ENCODE data around the gene IDI2.

DNA sequence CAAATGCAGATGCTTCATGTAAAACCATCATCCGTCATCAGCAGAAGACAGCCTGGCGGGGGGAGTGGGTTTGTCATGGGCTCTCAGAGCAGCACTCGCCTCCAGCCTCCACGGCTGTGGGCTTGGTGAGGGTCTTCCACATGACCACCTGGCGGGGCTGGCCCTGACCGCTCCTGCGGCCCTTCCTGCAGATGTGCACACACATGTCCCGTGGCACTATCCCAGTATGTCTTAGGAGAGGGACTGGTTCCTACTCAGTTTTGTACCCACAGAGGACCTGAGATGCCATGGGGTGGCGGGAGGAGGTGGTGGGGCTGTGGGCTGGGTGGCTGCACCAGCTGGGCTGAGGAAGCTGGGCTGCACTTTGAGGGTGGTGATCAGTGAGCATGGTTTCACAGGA, 4.7 kb downstream of the IDI2 start:
- TF ChIP-seq POLR2A (IDR thresholded peaks at IDR 0.05; ENCODE audit: low read depth) = no peak
- no peak for TF ChIP-seq CTCF (IDR thresholded peaks at IDR 0.05)
